Globus pallidus (tissue), 1 donor: ENCODE data around the gene GPR176.

ENCODE experiments used
- DNase-seq: peaks from one replicate; pipeline ENCODE4 v3.0.0-alpha.2; 2015; ENCODE audit warnings: low spot score

Gene GPR176

GRCh38 chr15:39919748-39920509 lies at the start of gene GPR176:
TSS of gene GPR176 (minus strand) at chr15:39920266. CDS start at chr15:39920026, 240 bp downstream.
- DNase-seq, result peak; percentile 16

GRCh38 chr15:39969002-39969394 lies 48.9 kb upstream of the GPR176 start:
- DNase-seq, result no peak

- no peak for DNase-seq
Measured at GRCh38 chr15:39968273-39969001, 48.4 kb upstream of the GPR176 start.

GRCh38 chr15:39966521-39966920 lies 46.5 kb upstream of the GPR176 start:
- DNase-seq, result no peak

GRCh38 chr15:39963786-39964185 lies 43.7 kb upstream of the GPR176 start:
- DNase-seq, result no peak

GRCh38 chr15:39961051-39961450 lies 41.0 kb upstream of the GPR176 start:
- DNase-seq, result no peak

- DNase-seq, result no peak
Measured at GRCh38 chr15:39960411-39960810, 40.3 kb upstream of the GPR176 start.

- DNase-seq, result no peak
Measured at GRCh38 chr15:39959411-39959810, 39.3 kb upstream of the GPR176 start.

GRCh38 chr15:39957481-39957880 lies 37.4 kb upstream of the GPR176 start:
- DNase-seq, result no peak

GRCh38 chr15:39953521-39953920 lies 33.5 kb upstream of the GPR176 start:
- DNase-seq, result no peak

- DNase-seq, result no peak
Measured at GRCh38 chr15:39951561-39951960, 31.5 kb upstream of the GPR176 start.

GRCh38 chr15:39948817-39949216 lies 28.8 kb upstream of the GPR176 start:
- DNase-seq, result no peak

GRCh38 chr15:39947401-39948197 lies 27.5 kb upstream of the GPR176 start:
- no peak for DNase-seq

GRCh38 chr15:39946862-39947261 lies 26.8 kb upstream of the GPR176 start:
- no peak for DNase-seq

- no peak for DNase-seq
Measured at GRCh38 chr15:39944726-39945125, 24.7 kb upstream of the GPR176 start.

- no peak for DNase-seq
Measured at GRCh38 chr15:39942753-39943150, 22.7 kb upstream of the GPR176 start.

- DNase-seq, result no peak
Measured at GRCh38 chr15:39942101-39942752, 22.2 kb upstream of the GPR176 start.

- DNase-seq, result no peak
Measured at GRCh38 chr15:39939487-39940452, 19.7 kb upstream of the GPR176 start.

GRCh38 chr15:39937696-39938095 lies 17.6 kb upstream of the GPR176 start:
- DNase-seq, result no peak

GRCh38 chr15:39936681-39937080 lies 16.6 kb upstream of the GPR176 start:
- no peak for DNase-seq

GRCh38 chr15:39936187-39936586 lies 16.1 kb upstream of the GPR176 start:
- no peak for DNase-seq
